ENCODE data around the gene CAMTA1.
"Not testable (repeated sequence)": the region's sequence is repeated elsewhere in the genome, so short reads cannot be mapped to it uniquely, and the experiment has no call there.

CAMTA1 gene

DNA sequence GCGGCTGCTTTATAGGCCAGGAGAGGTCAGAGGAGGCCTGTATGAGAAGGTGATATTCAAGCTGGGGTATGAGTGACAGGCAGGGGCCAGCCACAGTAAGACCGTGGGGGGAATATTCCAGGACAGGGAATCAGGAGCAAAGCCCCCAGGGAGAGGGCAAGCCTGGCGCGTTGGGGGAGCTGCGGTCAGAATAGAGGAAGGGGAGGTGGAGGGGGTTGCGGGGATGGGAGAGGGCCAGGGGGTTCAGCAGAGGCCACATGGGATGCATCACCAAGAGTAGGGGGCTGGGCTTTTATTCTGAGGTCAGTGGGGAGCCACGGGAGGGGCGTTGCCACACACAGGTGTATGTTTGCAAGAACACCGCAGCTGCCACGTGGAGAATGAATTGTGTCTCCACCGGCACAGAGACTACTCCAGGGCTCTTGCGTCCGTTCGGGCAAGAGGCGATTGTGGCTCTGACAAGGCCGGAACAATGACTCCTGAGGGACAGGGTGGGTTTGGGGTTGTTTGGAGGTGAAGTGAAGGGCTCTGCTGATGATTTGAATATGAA, 901.1 kb downstream of the CAMTA1 start:
- no peaks in the 10 kb centered on the region for H3K4me1 ChIP-seq (ENCODE audit: low read length)
- peaks cover 92% of the 10 kb centered on the region for H3K27me3 ChIP-seq (replicated peaks; ENCODE audit: insufficient read depth, low read length)
- H3K9me2 ChIP-seq (replicated peaks; ENCODE audit: insufficient read depth, low read length), result no peaks in the 10 kb centered on the region
- H3K36me3 ChIP-seq (replicated peaks; ENCODE audit: insufficient read depth, low read length), result no peaks in the 10 kb centered on the region
- H3F3A ChIP-seq (ENCODE audit: insufficient read depth, low read length), result no peaks in the 10 kb centered on the region
- DNase-seq, result no peak
- H3K9me3 ChIP-seq (replicated peaks; ENCODE audit: insufficient read depth, low read length), result no peaks in the 10 kb centered on the region
- H3K9ac ChIP-seq (ENCODE audit: low read length), result no peak overlapping the region
- no peak overlapping the region for H3K4me3 ChIP-seq (ENCODE audit: low read length)
- TF ChIP-seq, protein P1, sequence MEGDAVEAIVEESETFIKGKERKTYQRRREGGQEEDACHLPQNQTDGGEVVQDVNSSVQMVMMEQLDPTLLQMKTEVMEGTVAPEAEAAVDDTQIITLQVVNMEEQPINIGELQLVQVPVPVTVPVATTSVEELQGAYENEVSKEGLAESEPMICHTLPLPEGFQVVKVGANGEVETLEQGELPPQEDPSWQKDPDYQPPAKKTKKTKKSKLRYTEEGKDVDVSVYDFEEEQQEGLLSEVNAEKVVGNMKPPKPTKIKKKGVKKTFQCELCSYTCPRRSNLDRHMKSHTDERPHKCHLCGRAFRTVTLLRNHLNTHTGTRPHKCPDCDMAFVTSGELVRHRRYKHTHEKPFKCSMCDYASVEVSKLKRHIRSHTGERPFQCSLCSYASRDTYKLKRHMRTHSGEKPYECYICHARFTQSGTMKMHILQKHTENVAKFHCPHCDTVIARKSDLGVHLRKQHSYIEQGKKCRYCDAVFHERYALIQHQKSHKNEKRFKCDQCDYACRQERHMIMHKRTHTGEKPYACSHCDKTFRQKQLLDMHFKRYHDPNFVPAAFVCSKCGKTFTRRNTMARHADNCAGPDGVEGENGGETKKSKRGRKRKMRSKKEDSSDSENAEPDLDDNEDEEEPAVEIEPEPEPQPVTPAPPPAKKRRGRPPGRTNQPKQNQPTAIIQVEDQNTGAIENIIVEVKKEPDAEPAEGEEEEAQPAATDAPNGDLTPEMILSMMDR (IDR thresholded peaks at IDR 0.05; ENCODE audit: low read length), result no peak
- TF ChIP-seq EZH2 (optimal IDR thresholded peaks at IDR 0.05; ENCODE audit: low read depth, low read length), result no peak
- H3K79me2 ChIP-seq (ENCODE audit: low read length), result no peaks in the 10 kb centered on the region
- H4K20me1 ChIP-seq (ENCODE audit: insufficient read depth, low read length), result no peaks in the 10 kb centered on the region
- H2AFZ ChIP-seq (ENCODE audit: low read length), result no peak overlapping the region
- H3K4me2 ChIP-seq (ENCODE audit: low read depth, low read length), result no peak overlapping the region
- H3K27ac ChIP-seq (ENCODE audit: low read length), result no peak overlapping the region

DNA sequence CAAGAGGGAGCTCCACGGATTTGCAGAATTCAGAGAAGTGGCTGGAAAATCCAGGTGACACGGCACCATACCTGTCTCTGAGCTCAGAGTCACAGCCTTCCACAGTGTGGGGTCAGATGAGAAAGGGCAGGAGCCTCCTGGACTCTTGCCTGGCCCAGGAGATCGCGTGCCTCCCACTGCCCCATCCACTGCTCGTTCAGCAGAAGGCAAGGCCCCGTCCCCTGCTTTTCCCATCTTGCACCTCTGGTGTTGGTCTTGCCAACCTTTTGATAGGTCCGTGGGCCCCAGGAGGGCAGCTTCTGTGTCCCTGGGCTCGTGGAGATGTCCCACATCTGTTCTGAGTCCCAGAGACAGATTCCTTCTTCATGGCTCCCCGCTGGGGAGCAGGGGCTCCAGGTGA, 902.2 kb downstream of the CAMTA1 start:
- Histone ChIP-seq H3F3A (ENCODE audit: insufficient read depth, low read length) (no peaks in the 10 kb centered on the region), H3K9ac (ENCODE audit: low read length) (no peak overlapping the region), H3K4me3 (ENCODE audit: low read length) (no peak overlapping the region), H3K9me3 (replicated peaks; ENCODE audit: insufficient read depth, low read length) (no peaks in the 10 kb centered on the region), H2AFZ (ENCODE audit: low read length) (no peak overlapping the region), H4K20me1 (ENCODE audit: insufficient read depth, low read length) (no peaks in the 10 kb centered on the region), H3K9me2 (replicated peaks; ENCODE audit: insufficient read depth, low read length) (no peaks in the 10 kb centered on the region), H3K4me2 (ENCODE audit: low read depth, low read length) (no peak overlapping the region), H3K79me2 (ENCODE audit: low read length) (no peaks in the 10 kb centered on the region), H3K27me3 (replicated peaks; ENCODE audit: insufficient read depth, low read length) (peaks cover 87% of the 10 kb centered on the region), H3K4me1 (ENCODE audit: low read length) (no peaks in the 10 kb centered on the region), H3K36me3 (replicated peaks; ENCODE audit: insufficient read depth, low read length) (no peaks in the 10 kb centered on the region), H3K27ac (ENCODE audit: low read length) (no peak overlapping the region)
- TF ChIP-seq EZH2phosphoT487 (IDR thresholded peaks at IDR 0.05; ENCODE audit: low read length) (no peak), EZH2 (optimal IDR thresholded peaks at IDR 0.05; ENCODE audit: low read depth, low read length) (no peak)
- DNase-seq, result no peak

DNA sequence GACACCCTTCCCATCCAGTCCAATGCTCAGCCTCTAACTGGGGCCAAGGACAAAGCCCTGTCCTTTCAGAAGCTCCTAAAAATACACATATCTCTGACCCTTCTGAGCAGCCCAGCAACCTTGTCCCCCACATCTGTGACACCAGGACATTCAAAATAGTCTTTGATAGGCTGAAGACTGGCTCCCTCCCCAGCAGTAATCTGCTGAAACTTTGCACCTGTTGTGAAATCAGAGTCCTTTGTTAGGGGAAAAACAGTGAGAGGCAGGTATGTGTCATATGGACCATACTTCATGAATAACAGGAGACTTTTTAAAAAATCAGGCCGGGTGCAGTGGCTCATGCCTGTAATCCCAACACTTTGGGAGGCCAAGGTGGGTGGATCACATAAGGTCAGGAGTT, 903.4 kb downstream of the CAMTA1 start:
- Histone ChIP-seq H3K36me3 (replicated peaks; ENCODE audit: insufficient read depth, low read length) (no peaks in the 10 kb centered on the region), H3K27ac (ENCODE audit: low read length) (no peak overlapping the region), H4K20me1 (ENCODE audit: insufficient read depth, low read length) (no peaks in the 10 kb centered on the region), H3K27me3 (replicated peaks; ENCODE audit: insufficient read depth, low read length) (peaks cover 90% of the 10 kb centered on the region), H3K4me1 (ENCODE audit: low read length) (no peaks in the 10 kb centered on the region), H3K79me2 (ENCODE audit: low read length) (no peaks in the 10 kb centered on the region), H3F3A (ENCODE audit: insufficient read depth, low read length) (no peaks in the 10 kb centered on the region), H2AFZ (ENCODE audit: low read length) (no peak overlapping the region), H3K9me3 (replicated peaks; ENCODE audit: insufficient read depth, low read length) (no peaks in the 10 kb centered on the region), H3K4me3 (ENCODE audit: low read length) (no peak overlapping the region), H3K9me2 (replicated peaks; ENCODE audit: insufficient read depth, low read length) (no peaks in the 10 kb centered on the region), H3K4me2 (ENCODE audit: low read depth, low read length) (no peak overlapping the region), H3K9ac (ENCODE audit: low read length) (no peak overlapping the region)
- no peak for DNase-seq
- TF ChIP-seq EZH2 (optimal IDR thresholded peaks at IDR 0.05; ENCODE audit: low read depth, low read length) (no peak), EZH2phosphoT487 (IDR thresholded peaks at IDR 0.05; ENCODE audit: low read length) (no peak)
- TF ChIP-seq, protein P1 (IDR thresholded peaks at IDR 0.05; ENCODE audit: low read length), result no peak

DNA sequence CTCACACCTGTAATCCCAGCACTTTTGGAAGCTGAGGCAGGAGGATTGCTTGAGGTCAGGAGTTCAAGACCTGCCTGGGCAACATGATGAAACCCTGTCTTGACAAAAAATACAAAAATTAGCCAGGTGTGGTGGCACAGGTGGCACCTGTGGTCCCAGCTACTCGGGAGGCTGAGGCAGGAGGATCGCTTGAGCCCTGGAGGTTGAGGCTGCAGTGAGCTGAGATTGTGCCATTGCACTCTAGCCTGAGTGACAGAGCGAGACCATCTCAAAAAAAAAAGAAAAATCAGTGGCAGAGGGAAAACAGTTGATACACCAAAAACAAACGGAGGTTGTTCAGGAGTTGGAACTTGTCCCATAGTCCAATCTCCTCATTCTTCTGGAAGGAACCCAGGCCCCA, 904.1 kb downstream of the CAMTA1 start:
- H4K20me1 ChIP-seq (ENCODE audit: insufficient read depth, low read length); H2AFZ ChIP-seq (ENCODE audit: low read length); H3K4me3 ChIP-seq (ENCODE audit: low read length); DNase-seq; H3K4me2 ChIP-seq (ENCODE audit: low read depth, low read length); H3F3A ChIP-seq (ENCODE audit: insufficient read depth, low read length); H3K27ac ChIP-seq (ENCODE audit: low read length); H3K36me3 ChIP-seq (replicated peaks; ENCODE audit: insufficient read depth, low read length); H3K4me1 ChIP-seq (ENCODE audit: low read length); H3K9me2 ChIP-seq (replicated peaks; ENCODE audit: insufficient read depth, low read length); H3K9me3 ChIP-seq (replicated peaks; ENCODE audit: insufficient read depth, low read length); H3K9ac ChIP-seq (ENCODE audit: low read length); H3K79me2 ChIP-seq (ENCODE audit: low read length): not testable (repeated sequence)
- peaks cover 90% of the 10 kb centered on the region for H3K27me3 ChIP-seq (replicated peaks; ENCODE audit: insufficient read depth, low read length)
